Type B pancreatic cell (in vitro differentiated cells): Measurements from ENCODE around the gene GYPC. TPM values are rescaled to one million over a fixed set of nuclear protein-coding genes. Genes with fewer than 3 reads are reported as not detected.
A peak's percentile ranks its signal among the peaks of the same experiment; 100 is the strongest.

ENCODE experiments used
- DNase-seq: peaks from one replicate; pipeline ENCODE4 v3.0.0; 2021; ENCODE audit warnings: mixed read lengths; ENCODE audit not compliant: unreplicated experiment; ENCODE audit errors: extremely low spot score
- H3K27ac Mint-ChIP-seq: 2 replicates; pipeline ENCODE4 v1.8.0; 2021; ENCODE audit warnings: mild to moderate bottlenecking, mixed read lengths
- H3K27me3 Mint-ChIP-seq: 2 replicates; pipeline ENCODE4 v1.8.0; 2021; ENCODE audit warnings: mixed read lengths
- H3K36me3 Mint-ChIP-seq: 2 replicates; pipeline ENCODE4 v1.8.0; 2021; ENCODE audit warnings: mixed read lengths
- H3K4me1 Mint-ChIP-seq: one replicate; pipeline ENCODE4 v1.8.0; 2021; ENCODE audit warnings: mixed read lengths; ENCODE audit not compliant: unreplicated experiment
- H3K4me3 Mint-ChIP-seq: 2 replicates; pipeline ENCODE4 v1.8.0; 2021; ENCODE audit warnings: mild to moderate bottlenecking, mixed read lengths
- H3K9me3 Mint-ChIP-seq: 2 replicates; pipeline ENCODE4 v1.8.0; 2021; ENCODE audit warnings: mixed read lengths
- total RNA-seq: library from RNA; stranded (reverse); gene quantifications from 2 replicates; pipeline ENCODE4 v1.2.1, GENCODE V29; 2021; ENCODE audit warnings: low replicate concordance
- TF ChIP-seq, protein P1 (sequence below): fragments of 200-600 bp; sonication (generic); conservative IDR thresholded peaks from 2 replicates; pipeline ENCODE4 v1.5.0; 2021; ENCODE audit warnings: antibody characterized with exemption, mild to moderate bottlenecking

The GYPC gene
- total RNA-seq, 1 donor from 2014 or later: 45.5 TPM

DNA sequence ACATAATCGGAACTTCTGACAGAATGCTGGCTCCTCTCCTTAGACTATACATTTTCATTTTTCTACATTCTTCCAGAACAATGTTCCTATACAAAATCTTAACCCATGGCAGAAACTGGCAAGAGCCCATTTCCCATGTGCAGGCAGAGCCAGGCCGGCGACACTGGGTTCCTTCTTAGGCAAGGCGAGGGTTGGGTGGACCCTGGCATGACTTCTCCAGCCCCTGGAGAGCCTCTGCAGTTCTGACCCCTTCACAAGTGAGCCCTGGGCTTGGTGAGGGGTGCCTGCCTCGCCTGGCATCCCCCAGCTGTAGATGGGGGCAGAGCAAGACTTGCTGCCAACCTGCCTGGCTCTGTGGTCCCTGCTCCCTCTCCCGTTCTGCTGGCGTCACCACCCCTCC lies 5.0 kb downstream of the GYPC start:
- Mint-ChIP-seq H3K36me3 (peaks cover 4% of the 10 kb centered on the region), H3K4me1 (peaks cover 63% of the 10 kb centered on the region)
- TF ChIP-seq, protein P1, sequence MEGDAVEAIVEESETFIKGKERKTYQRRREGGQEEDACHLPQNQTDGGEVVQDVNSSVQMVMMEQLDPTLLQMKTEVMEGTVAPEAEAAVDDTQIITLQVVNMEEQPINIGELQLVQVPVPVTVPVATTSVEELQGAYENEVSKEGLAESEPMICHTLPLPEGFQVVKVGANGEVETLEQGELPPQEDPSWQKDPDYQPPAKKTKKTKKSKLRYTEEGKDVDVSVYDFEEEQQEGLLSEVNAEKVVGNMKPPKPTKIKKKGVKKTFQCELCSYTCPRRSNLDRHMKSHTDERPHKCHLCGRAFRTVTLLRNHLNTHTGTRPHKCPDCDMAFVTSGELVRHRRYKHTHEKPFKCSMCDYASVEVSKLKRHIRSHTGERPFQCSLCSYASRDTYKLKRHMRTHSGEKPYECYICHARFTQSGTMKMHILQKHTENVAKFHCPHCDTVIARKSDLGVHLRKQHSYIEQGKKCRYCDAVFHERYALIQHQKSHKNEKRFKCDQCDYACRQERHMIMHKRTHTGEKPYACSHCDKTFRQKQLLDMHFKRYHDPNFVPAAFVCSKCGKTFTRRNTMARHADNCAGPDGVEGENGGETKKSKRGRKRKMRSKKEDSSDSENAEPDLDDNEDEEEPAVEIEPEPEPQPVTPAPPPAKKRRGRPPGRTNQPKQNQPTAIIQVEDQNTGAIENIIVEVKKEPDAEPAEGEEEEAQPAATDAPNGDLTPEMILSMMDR: no peak

DNA sequence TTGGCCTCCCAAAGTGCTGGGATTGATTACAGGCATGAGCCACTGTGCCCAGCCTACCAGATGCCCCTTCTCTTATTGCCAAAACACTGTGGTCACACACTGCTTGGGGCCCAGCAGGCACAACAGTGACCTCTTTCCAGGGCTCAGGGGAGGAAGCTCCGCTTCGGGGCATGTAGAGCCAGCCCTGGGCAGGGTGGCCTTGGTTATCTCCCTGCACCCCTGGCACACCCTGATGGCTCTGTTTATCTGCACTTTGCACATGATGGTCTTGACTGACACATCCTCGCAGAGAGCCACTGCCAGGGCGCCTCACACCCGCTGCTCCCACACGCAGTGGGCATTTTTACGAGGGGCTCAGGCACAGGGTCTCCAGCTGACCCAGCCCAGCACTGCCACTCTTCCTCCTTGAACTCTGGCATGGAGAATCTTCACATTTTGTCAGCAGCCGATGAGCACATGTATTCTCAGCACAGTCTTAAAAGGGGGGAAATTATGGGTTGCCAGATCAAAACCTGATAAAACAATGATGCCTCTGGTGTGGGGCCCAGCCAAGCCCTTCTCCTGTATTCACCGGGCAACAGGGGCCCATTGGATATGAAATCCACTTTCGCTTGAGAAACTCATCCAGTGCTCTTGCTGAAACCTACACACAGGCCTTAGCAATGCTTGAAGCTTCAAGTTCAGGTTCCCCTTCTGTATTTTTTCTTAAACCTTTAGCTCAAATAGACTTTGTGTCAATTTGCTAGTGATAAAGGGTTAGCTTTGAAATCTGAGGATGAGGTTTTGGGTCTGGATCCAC lies 5.9 kb downstream of the GYPC start:
- H3K27ac Mint-ChIP-seq: peak overlapping the region; percentile 39
- peaks cover 6% of the 10 kb centered on the region for H3K27me3 Mint-ChIP-seq
- peaks cover 4% of the 10 kb centered on the region for H3K36me3 Mint-ChIP-seq
- H3K4me1 Mint-ChIP-seq: peaks cover 68% of the 10 kb centered on the region
- no peak for DNase-seq
- H3K9me3 Mint-ChIP-seq: no peaks in the 10 kb centered on the region
- TF ChIP-seq, protein P1: no peak
- no peak overlapping the region for H3K4me3 Mint-ChIP-seq

More for the DNA sequence above, 5.0 kb downstream of the GYPC start:
- Mint-ChIP-seq H3K27me3 (no peaks in the 10 kb centered on the region), H3K27ac (no peak overlapping the region), H3K4me3 (no peak overlapping the region), H3K9me3 (no peaks in the 10 kb centered on the region)
- DNase-seq: no peak

DNA sequence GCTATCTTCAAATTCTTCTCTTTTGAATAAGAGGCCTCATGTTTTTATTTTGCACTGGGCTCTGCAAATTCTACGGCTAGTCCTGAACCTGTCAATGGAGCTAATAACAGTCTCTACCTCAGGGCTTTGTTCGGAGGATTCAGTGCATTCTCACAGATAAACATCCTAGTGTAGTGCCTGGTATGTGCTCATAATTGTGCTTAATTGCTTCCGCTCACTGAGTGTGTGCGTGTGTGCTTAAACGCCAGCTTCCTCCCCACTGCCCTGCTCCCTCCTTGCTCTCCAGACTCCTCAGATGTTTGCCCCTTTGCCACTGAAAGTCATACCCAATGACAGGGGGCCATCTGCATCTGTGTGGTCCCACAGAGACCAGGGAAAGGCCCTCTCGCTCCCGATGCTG lies 6.7 kb downstream of the GYPC start:
- peaks cover 64% of the 10 kb centered on the region for H3K4me1 Mint-ChIP-seq
- no peaks in the 10 kb centered on the region for H3K9me3 Mint-ChIP-seq
- H3K27me3 Mint-ChIP-seq: peaks cover 7% of the 10 kb centered on the region
- DNase-seq: no peak
- TF ChIP-seq, protein P1: no peak
- no peak overlapping the region for H3K4me3 Mint-ChIP-seq
- H3K27ac Mint-ChIP-seq: peak overlapping the region; percentile 39
- H3K36me3 Mint-ChIP-seq: peaks cover 4% of the 10 kb centered on the region

DNA sequence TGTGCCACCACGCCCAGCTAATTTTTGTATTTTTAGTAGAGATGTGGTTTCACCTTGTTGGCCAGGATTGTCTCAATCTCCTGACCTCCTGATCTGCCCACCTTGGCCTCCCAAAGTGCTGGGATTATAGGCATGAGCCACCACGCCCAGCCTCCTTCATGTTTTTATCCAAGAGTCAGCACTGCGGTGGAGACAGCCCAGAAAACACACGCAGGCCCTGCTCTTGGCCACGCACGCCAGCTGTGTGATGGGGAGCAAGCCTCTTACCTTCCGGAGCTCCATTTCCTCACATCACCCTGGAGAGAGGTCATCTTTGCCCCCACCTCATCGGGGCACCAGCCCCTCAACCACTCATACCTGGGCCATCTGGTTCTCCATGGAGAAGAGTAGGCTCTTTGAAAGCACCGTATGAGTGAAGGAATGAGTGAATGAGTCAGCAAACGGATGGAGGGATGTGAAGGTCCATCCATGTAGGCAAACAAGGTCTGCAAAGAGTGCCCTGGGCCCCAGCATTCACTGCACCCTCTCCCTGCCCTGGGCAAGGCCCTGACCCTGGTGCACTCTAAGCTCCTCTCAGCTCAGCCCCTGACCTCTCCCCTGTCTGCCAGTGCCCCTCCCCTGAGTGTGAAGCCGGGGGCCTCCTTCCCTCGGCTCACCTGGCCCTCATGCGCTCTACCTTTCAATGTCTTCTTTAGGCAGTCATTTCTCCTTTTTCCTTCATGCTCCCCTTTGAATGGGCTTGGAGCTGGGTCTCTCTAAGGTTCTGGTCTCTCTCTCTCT lies 7.4 kb downstream of the GYPC start:
- Mint-ChIP-seq H3K4me1 (peaks cover 63% of the 10 kb centered on the region), H3K4me3 (no peak overlapping the region), H3K27me3 (peaks cover 7% of the 10 kb centered on the region), H3K9me3 (no peaks in the 10 kb centered on the region), H3K27ac (no peak overlapping the region), H3K36me3 (peaks cover 8% of the 10 kb centered on the region)
- TF ChIP-seq, protein P1: no peak
- DNase-seq: no peak

DNA sequence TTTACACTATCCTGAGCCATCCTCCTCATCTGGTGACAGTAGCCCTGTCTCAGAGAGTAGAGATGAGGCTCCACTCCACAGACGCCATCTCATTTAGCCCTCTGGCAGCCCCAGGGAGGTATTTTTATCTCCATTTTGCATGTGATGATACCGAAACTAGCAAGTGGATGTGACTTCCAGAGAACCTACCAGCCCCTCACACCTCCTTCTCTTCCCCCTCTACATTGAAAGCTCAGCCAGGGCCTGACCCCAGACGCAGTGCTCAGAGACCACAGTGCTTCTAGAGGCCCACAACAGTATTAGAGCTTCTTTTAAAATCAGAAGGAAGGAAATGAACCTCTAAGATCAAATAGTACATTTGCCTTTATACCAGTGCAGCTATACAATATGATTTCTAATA lies 8.3 kb downstream of the GYPC start:
- Mint-ChIP-seq H3K4me1 (peaks cover 62% of the 10 kb centered on the region), H3K36me3 (peaks cover 8% of the 10 kb centered on the region), H3K27ac (no peak overlapping the region), H3K9me3 (no peaks in the 10 kb centered on the region), H3K27me3 (peaks cover 7% of the 10 kb centered on the region), H3K4me3 (no peak overlapping the region)
- TF ChIP-seq, protein P1: no peak
- DNase-seq: no peak
